ENCODE data around the gene VMA21. TPM values are rescaled to one million over a fixed set of nuclear protein-coding genes. Genes with fewer than 3 reads are reported as not detected.

The VMA21 gene
- total RNA-seq, 2 experiments from 2014 or later: 19.3 to 19.4 TPM

DNA sequence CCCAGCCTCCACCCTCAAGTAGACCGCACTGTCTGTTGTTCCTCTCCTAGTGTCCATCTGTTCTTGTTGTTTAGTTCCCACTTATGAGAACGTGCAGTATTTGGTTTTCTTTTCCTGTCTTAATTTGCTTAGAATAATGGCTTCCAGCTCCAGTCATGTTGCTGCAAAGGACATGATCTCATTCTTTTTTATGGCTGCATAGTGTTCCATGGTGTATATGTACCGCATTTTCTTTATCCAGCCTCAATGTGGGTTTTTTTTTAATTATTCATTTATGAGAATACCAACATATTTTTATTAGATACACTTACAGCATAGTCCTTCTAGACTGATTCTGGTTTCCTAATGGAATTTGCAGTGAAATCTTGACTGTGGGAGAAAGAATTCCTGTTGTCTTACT, 1.3 kb downstream of the VMA21 start:
- Histone ChIP-seq H3K4me1 (ENCODE audit: insufficient read depth, low read length) (peaks cover 39% of the 10 kb centered on the region), H3K27ac (ENCODE audit: low read depth in 1 of 2, low read length in 2 of 2) (no peak overlapping the region), H3K36me3 (ENCODE audit: insufficient read depth, low read length) (no peaks in the 10 kb centered on the region), H3K4me3 (ENCODE audit: low read length) (no peak overlapping the region), H3K9me3 (ENCODE audit: control insufficient read depth in 1 of 2, insufficient read depth in 1 of 2, low read length in 2 of 2) (no peaks in the 10 kb centered on the region), H3K27me3 (ENCODE audit: control insufficient read depth in 1 of 2, insufficient read depth in 2 of 2, low read length in 2 of 2) (no peaks in the 10 kb centered on the region)
- ATAC-seq (ENCODE audit: poor library complexity) (no peak), DNase-seq (no peak)
- TF ChIP-seq, protein P1, sequence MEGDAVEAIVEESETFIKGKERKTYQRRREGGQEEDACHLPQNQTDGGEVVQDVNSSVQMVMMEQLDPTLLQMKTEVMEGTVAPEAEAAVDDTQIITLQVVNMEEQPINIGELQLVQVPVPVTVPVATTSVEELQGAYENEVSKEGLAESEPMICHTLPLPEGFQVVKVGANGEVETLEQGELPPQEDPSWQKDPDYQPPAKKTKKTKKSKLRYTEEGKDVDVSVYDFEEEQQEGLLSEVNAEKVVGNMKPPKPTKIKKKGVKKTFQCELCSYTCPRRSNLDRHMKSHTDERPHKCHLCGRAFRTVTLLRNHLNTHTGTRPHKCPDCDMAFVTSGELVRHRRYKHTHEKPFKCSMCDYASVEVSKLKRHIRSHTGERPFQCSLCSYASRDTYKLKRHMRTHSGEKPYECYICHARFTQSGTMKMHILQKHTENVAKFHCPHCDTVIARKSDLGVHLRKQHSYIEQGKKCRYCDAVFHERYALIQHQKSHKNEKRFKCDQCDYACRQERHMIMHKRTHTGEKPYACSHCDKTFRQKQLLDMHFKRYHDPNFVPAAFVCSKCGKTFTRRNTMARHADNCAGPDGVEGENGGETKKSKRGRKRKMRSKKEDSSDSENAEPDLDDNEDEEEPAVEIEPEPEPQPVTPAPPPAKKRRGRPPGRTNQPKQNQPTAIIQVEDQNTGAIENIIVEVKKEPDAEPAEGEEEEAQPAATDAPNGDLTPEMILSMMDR (IDR thresholded peaks at IDR 0.05): no peak
- Mint-ChIP-seq H3K27me3 (no peaks in the 10 kb centered on the region), H3K9me3 (no peaks in the 10 kb centered on the region), H3K4me1 (ENCODE audit: low read depth) (peaks cover 68% of the 10 kb centered on the region), H3K27ac (peak overlapping the region; percentile 99), H3K4me3 (peak overlapping the region; percentile 89), H3K36me3 (ENCODE audit: low read depth) (peaks cover 20% of the 10 kb centered on the region)
- intact Hi-C loops (cut with DNase I, micrococcal nuclease): loop anchor here in 1 of 2 experiments (5.0 to 10.0 kb wide), 3 partner anchors 414 to 1434 kb away; partner anchors contain the start of genes CD99L2, CETN2, HMGB3 and NSDHL
- ChIA-PET POLR2A (no interaction called here), CTCF (no interaction called here)

DNA sequence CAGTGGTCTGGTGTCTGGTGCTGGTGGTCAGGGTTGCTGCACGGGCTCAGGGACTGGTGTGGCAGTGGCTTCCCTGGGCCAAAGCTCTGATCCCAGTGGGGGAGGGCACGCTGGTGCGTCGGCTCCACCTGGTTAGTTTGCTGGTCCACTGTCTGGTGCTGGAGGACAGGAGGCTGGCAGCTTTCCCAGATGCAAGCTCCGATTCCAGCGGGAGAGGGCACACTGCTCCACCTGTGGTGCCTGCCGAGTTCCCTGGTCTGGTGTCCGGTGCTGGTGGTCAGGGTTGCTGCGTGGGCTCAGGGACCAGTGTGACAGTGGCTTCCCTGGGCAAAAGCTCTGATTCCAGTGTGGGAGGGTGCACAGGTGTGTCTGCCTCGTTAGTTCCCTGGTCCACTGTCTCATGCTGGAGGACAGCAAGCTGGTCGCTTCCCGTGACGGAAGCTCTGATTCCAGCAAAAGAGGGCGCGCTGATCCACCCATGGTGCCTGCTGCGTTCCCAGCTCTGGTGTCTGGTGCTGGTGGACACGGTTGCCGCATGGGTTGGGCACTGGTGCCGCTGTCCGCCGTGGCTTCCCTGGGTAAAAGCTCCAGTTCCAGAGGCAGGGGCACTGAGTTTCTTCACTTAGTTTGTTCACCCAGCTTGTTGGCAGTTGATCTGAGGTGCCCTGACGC, 5.8 kb downstream of the VMA21 start:
- Histone ChIP-seq H3K4me1 (ENCODE audit: insufficient read depth, low read length) (peaks cover 5% of the 10 kb centered on the region), H3K27ac (ENCODE audit: low read depth in 1 of 2, low read length in 2 of 2) (no peak overlapping the region), H3K9me3 (ENCODE audit: control insufficient read depth in 1 of 2, insufficient read depth in 1 of 2, low read length in 2 of 2) (no peaks in the 10 kb centered on the region), H3K4me3 (ENCODE audit: low read length) (no peak overlapping the region), H3K36me3 (ENCODE audit: insufficient read depth, low read length) (peaks cover 21% of the 10 kb centered on the region), H3K27me3 (ENCODE audit: control insufficient read depth in 1 of 2, insufficient read depth in 2 of 2, low read length in 2 of 2) (no peaks in the 10 kb centered on the region)
- ATAC-seq (ENCODE audit: poor library complexity) (no peak), DNase-seq (no peak)
- Mint-ChIP-seq H3K9me3 (no peaks in the 10 kb centered on the region), H3K27me3 (no peaks in the 10 kb centered on the region), H3K4me3 (no peak overlapping the region), H3K4me1 (ENCODE audit: low read depth) (peaks cover 42% of the 10 kb centered on the region), H3K36me3 (ENCODE audit: low read depth) (peaks cover 34% of the 10 kb centered on the region), H3K27ac (no peak overlapping the region)
- TF ChIP-seq, protein P1 (IDR thresholded peaks at IDR 0.05): no peak
- ChIA-PET POLR2A (no interaction called here), CTCF (no interaction called here)
- intact Hi-C loops (cut with DNase I, micrococcal nuclease): no loop called here

DNA sequence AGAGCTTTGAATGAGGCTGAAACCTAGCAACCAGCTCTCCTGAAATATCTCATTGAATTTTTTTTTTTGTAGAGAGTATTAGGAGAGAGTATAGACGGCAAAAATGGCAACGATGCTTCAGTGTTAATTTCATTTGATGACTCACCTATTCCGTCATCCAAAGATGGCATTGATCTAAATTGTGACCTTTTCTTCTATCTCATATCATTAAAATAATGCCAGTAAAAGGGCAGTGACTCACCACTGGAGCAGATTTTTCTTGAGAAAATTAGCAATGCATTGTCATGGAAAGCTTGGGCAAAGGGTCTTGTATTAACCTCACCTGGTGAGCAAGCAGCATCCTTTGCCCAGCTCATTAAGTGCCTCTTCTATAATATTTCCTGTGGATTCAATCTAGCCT, 19.6 kb downstream of the VMA21 start:
- Histone ChIP-seq H3K4me1 (ENCODE audit: insufficient read depth, low read length) (no peaks in the 10 kb centered on the region), H3K36me3 (ENCODE audit: insufficient read depth, low read length) (no peaks in the 10 kb centered on the region), H3K27me3 (ENCODE audit: control insufficient read depth in 1 of 2, insufficient read depth in 2 of 2, low read length in 2 of 2) (no peaks in the 10 kb centered on the region), H3K4me3 (ENCODE audit: low read length) (no peak overlapping the region), H3K27ac (ENCODE audit: low read depth in 1 of 2, low read length in 2 of 2) (no peak overlapping the region), H3K9me3 (ENCODE audit: control insufficient read depth in 1 of 2, insufficient read depth in 1 of 2, low read length in 2 of 2) (no peaks in the 10 kb centered on the region)
- no peak overlapping the region for H3K27ac Mint-ChIP-seq
- ATAC-seq (ENCODE audit: poor library complexity) (no peak), DNase-seq (no peak)
- ChIA-PET POLR2A (no interaction called here), CTCF (no interaction called here)
- no peak overlapping the region for H3K4me3 Mint-ChIP-seq
- no peaks in the 10 kb centered on the region for H3K9me3 Mint-ChIP-seq
- intact Hi-C loops (cut with DNase I, micrococcal nuclease): no loop called here
- TF ChIP-seq, protein P1 (IDR thresholded peaks at IDR 0.05): no peak
- no peaks in the 10 kb centered on the region for H3K4me1 Mint-ChIP-seq (ENCODE audit: low read depth)
- no peaks in the 10 kb centered on the region for H3K36me3 Mint-ChIP-seq (ENCODE audit: low read depth)
- H3K27me3 Mint-ChIP-seq: no peaks in the 10 kb centered on the region

Data from CD4-positive, alpha-beta T cell (primary cell).